Measurements from ENCODE around the gene MAP2K1. TPM values are rescaled to one million over a fixed set of nuclear protein-coding genes. Genes with fewer than 3 reads are reported as not detected.

The MAP2K1 gene
- total and polyA plus RNA-seq, 8 donors, result 46.3 to 60.4 (median 52.8) TPM

DNA sequence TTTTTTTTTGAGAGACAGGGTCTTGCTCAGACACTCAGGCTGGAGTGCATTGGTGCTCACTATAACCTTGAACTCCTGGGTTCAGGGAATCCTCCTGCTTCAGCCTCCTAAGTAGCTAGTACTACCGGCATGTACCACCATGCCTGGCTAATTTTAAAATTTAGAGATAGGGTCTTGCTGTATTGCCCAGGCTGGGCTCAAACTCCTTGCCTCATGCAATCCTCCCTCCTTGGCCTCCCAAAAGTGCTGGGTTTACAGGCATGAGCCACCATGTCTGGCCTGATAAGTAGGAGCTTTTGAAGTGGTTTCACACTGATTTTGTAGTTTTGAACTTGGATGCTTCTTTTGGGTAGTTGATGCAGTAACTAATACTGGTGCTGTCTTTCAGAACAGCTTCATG is 7.8 kb downstream of the MAP2K1 start:
- Histone ChIP-seq H3K27ac (no peak overlapping the region), H3K4me3 (no peak overlapping the region), H3K36me3 (peaks cover 0 to 11% of the 10 kb centered on the region in 2 donors), H3K27me3 (no peaks in the 10 kb centered on the region), H3K4me1 (peaks cover 0 to 51% of the 10 kb centered on the region in 2 donors), H3K9me3 (no peaks in the 10 kb centered on the region)
- intact Hi-C loops (cut with DNase I), result loop anchor here in 1 of 2 donors (10.0 kb wide), 1 partner anchor 100 kb away; the partner anchor contains the start of gene SNAPC5
- DNase-seq (no peak), ATAC-seq (no peak)
- TF ChIP-seq, protein P1, sequence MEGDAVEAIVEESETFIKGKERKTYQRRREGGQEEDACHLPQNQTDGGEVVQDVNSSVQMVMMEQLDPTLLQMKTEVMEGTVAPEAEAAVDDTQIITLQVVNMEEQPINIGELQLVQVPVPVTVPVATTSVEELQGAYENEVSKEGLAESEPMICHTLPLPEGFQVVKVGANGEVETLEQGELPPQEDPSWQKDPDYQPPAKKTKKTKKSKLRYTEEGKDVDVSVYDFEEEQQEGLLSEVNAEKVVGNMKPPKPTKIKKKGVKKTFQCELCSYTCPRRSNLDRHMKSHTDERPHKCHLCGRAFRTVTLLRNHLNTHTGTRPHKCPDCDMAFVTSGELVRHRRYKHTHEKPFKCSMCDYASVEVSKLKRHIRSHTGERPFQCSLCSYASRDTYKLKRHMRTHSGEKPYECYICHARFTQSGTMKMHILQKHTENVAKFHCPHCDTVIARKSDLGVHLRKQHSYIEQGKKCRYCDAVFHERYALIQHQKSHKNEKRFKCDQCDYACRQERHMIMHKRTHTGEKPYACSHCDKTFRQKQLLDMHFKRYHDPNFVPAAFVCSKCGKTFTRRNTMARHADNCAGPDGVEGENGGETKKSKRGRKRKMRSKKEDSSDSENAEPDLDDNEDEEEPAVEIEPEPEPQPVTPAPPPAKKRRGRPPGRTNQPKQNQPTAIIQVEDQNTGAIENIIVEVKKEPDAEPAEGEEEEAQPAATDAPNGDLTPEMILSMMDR (IDR thresholded peaks at IDR 0.05), result no peak

DNA sequence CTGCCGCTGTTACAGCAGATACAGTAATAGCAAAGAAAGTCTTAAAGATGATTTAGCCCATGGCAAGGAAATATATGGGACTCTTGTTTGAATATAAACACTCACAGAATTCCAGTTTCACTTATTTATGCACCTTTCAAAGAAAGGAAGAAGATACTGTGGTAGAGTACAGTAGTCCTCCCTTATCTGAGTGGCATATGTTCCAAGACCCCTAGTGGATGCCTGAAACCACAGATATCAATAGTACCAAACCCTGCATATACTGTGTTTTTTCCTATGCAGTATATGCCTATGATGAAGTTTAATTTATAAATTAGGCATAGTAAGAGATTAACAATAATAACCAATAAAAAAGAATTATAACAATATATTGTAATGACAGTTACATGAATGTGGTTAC is 8.2 kb downstream of the MAP2K1 start:
- Histone ChIP-seq H3K27me3 (no peaks in the 10 kb centered on the region), H3K9me3 (no peaks in the 10 kb centered on the region), H3K27ac (no peak overlapping the region), H3K36me3 (peaks cover 0 to 14% of the 10 kb centered on the region in 2 donors), H3K4me3 (no peak overlapping the region), H3K4me1 (peaks cover 0 to 51% of the 10 kb centered on the region in 2 donors)
- no peak for ATAC-seq
- TF ChIP-seq, protein P1 (IDR thresholded peaks at IDR 0.05), result no peak
- intact Hi-C loops (cut with DNase I), result loop anchor here in 1 of 2 donors (10.0 kb wide), 1 partner anchor 100 kb away; the partner anchor contains the start of gene SNAPC5
- no peak for DNase-seq

DNA sequence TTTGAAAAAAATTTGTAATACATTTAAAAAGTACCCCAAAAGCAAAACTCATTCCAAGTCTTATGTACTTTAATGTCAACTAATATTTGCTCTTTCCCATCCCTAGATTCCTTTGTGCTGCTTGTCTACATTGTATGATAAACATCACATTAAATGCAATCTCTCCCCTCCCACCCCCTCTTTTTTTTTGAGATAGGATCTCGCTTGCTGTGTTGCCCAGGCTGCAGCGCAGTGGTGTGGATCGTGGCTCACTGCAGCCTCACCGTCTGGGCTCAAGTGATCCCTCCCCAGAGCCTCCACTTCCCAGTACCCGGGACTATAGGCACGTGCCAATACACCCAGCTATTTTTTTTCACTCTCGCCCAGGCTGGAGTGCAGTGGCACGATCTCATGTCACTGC is 12.6 kb downstream of the MAP2K1 start:
- no peak overlapping the region for H3K27ac ChIP-seq
- ATAC-seq (no peak), DNase-seq (no peak)
- peaks cover 0 to 57% of the 10 kb centered on the region in 2 donors for H3K4me1 ChIP-seq
- TF ChIP-seq, protein P1 (IDR thresholded peaks at IDR 0.05), result no peak
- H3K27me3 ChIP-seq, result no peaks in the 10 kb centered on the region
- intact Hi-C loops (cut with DNase I), result loop anchor here in 1 of 2 donors (10.0 kb wide), 1 partner anchor 96 kb away; the partner anchor contains the start of gene SNAPC5
- no peaks in the 10 kb centered on the region for H3K9me3 ChIP-seq
- H3K36me3 ChIP-seq, result peaks cover 0 to 14% of the 10 kb centered on the region in 2 donors
- H3K4me3 ChIP-seq, result no peak overlapping the region

DNA sequence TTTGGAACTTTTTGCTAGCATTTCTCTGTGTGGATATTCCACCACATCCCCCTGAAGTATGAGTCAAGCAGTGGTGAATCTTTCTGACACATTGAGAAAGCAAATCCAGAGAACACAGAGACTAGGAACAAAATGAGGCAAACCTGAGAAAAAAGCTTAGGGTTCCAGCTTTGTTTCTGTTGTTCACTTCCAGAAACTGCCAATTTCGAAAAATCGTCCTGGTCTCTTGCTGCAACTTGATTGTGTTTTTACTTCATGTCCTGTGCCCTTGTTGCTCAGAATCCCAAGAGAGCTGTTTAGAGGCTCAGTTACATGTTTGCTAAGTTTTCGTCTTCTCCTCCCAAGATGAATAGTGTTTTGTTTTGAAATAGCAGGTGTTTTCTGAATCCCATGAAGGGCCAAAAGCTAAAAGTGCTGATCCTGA is 13.7 kb downstream of the MAP2K1 start:
- Histone ChIP-seq H3K4me3 (no peak overlapping the region), H3K27ac (peak overlapping the region in 1 of 2 donors; percentile 57), H3K36me3 (peaks cover 0 to 14% of the 10 kb centered on the region in 2 donors), H3K4me1 (peaks cover 11 to 66% of the 10 kb centered on the region in 2 donors), H3K27me3 (no peaks in the 10 kb centered on the region), H3K9me3 (no peaks in the 10 kb centered on the region)
- no peak for DNase-seq
- TF ChIP-seq, protein P1 (IDR thresholded peaks at IDR 0.05), result no peak
- no peak for ATAC-seq
- intact Hi-C loops (cut with DNase I), result no loop called here

DNA sequence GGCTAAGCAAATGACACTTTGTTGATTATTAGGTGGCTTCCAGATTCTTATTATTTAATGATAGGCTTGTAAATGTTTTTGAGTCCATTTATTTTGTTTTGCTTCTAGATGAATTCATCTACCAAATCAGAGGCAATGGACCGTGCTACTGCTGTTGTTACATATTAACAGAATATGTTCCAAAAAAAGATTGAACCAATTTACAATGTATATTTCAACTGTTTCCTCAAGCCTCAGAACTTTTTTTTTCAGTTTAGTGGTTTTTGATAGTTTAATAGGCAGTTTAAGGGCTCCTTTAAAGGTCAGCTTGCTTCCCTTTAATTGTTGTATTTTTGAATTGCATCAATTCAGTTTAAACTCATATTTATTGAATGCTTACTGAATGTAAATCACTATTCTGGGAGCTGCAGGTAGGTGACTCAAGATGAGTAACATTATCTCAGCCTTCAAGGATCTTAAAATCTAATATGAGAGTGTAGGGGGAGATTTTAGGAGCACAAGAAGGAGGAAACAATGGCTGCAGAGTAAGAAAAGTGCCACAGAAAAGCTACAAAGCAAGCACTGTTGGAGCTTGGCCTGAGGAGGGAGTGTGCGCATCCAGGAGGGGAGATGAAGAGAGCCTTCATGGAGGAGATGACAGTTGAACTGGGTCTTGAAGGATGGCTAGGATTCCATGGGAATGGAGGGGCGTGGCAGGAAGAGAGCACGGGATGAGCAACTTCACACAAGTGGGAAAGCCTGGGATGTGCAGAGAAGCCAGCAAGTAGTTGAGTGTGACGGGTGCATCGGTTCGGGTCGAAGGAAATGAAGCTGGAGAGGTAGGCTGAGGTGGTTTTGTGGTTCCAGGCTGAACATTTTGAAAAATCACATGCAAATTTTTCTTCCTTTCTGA is 14.7 kb downstream of the MAP2K1 start:
- Histone ChIP-seq H3K36me3 (peaks cover 0 to 8% of the 10 kb centered on the region in 2 donors), H3K4me3 (no peak overlapping the region), H3K4me1 (peaks cover 12 to 75% of the 10 kb centered on the region in 2 donors), H3K27me3 (no peaks in the 10 kb centered on the region), H3K27ac (no peak overlapping the region), H3K9me3 (no peaks in the 10 kb centered on the region)
- DNase-seq (no peak), ATAC-seq (no peak)
- intact Hi-C loops (cut with DNase I), result no loop called here
- TF ChIP-seq, protein P1 (IDR thresholded peaks at IDR 0.05), result no peak

Data from left lung (tissue), 10 donors.